ENCODE measurements around the gene CPSF3.

CPSF3 gene

GRCh38 chr2:9385841-9386240 is 37.6 kb upstream of the CPSF3 start:
- no peaks in the 10 kb centered on the region for H3F3A ChIP-seq (ENCODE audit: control insufficient read depth, insufficient read depth)
- no peak for TF ChIP-seq EZH2phosphoT487 (IDR thresholded peaks at IDR 0.05; ENCODE audit: borderline replicate concordance, low read length)
- no peak for TF ChIP-seq CTCF (IDR thresholded peaks at IDR 0.05; ENCODE audit: low read depth, low read length, poor library complexity, severe bottlenecking)
- no peaks in the 10 kb centered on the region for H3K4me1 ChIP-seq (ENCODE audit: control insufficient read depth, low read length)
- H3K9me3 ChIP-seq (ENCODE audit: control insufficient read depth, insufficient read depth, low read length), result no peaks in the 10 kb centered on the region
- H3K4me3 ChIP-seq (ENCODE audit: low read length), result no peak overlapping the region
- no peaks in the 10 kb centered on the region for H4K20me1 ChIP-seq (ENCODE audit: control insufficient read depth, insufficient read depth, low read depth, low read length)
- H3K27me3 ChIP-seq (ENCODE audit: control insufficient read depth, low read length), result no peaks in the 10 kb centered on the region
- no peaks in the 10 kb centered on the region for H3K9me2 ChIP-seq (replicated peaks; ENCODE audit: control insufficient read depth, low read length)
- no peak overlapping the region for H3K27ac ChIP-seq (ENCODE audit: low read depth, low read length)
- H3K4me2 ChIP-seq (ENCODE audit: low read length), result no peak overlapping the region
- no peaks in the 10 kb centered on the region for H3K36me3 ChIP-seq (ENCODE audit: control insufficient read depth, low read length)
- no peaks in the 10 kb centered on the region for H3K79me2 ChIP-seq (ENCODE audit: control insufficient read depth, low read length)

GRCh38 chr2:9388199-9388681 is 35.2 kb upstream of the CPSF3 start:
- H3K4me2 ChIP-seq (ENCODE audit: low read length), result no peak overlapping the region
- H3K9me2 ChIP-seq (replicated peaks; ENCODE audit: control insufficient read depth, low read length), result no peaks in the 10 kb centered on the region
- TF ChIP-seq EZH2phosphoT487 (IDR thresholded peaks at IDR 0.05; ENCODE audit: borderline replicate concordance, low read length), result no peak
- TF ChIP-seq CTCF (IDR thresholded peaks at IDR 0.05; ENCODE audit: low read depth, low read length, poor library complexity, severe bottlenecking), result no peak
- H3K27me3 ChIP-seq (ENCODE audit: control insufficient read depth, low read length), result no peaks in the 10 kb centered on the region
- no peaks in the 10 kb centered on the region for H3K79me2 ChIP-seq (ENCODE audit: control insufficient read depth, low read length)
- no peak overlapping the region for H3K4me3 ChIP-seq (ENCODE audit: low read length)
- H3K4me1 ChIP-seq (ENCODE audit: control insufficient read depth, low read length), result no peaks in the 10 kb centered on the region
- H3F3A ChIP-seq (ENCODE audit: control insufficient read depth, insufficient read depth), result no peaks in the 10 kb centered on the region
- no peaks in the 10 kb centered on the region for H3K9me3 ChIP-seq (ENCODE audit: control insufficient read depth, insufficient read depth, low read length)
- no peaks in the 10 kb centered on the region for H4K20me1 ChIP-seq (ENCODE audit: control insufficient read depth, insufficient read depth, low read depth, low read length)
- no peak overlapping the region for H3K27ac ChIP-seq (ENCODE audit: low read depth, low read length)
- H3K36me3 ChIP-seq (ENCODE audit: control insufficient read depth, low read length), result no peaks in the 10 kb centered on the region

GRCh38 chr2:9388950-9389911 is 34.2 kb upstream of the CPSF3 start:
- Histone ChIP-seq H3K36me3 (ENCODE audit: control insufficient read depth, low read length) (no peaks in the 10 kb centered on the region), H3K79me2 (ENCODE audit: control insufficient read depth, low read length) (no peaks in the 10 kb centered on the region), H3K4me3 (ENCODE audit: low read length) (no peak overlapping the region), H3F3A (ENCODE audit: control insufficient read depth, insufficient read depth) (no peaks in the 10 kb centered on the region), H3K9me3 (ENCODE audit: control insufficient read depth, insufficient read depth, low read length) (no peaks in the 10 kb centered on the region), H4K20me1 (ENCODE audit: control insufficient read depth, insufficient read depth, low read depth, low read length) (no peaks in the 10 kb centered on the region), H3K27ac (ENCODE audit: low read depth, low read length) (no peak overlapping the region), H3K9me2 (replicated peaks; ENCODE audit: control insufficient read depth, low read length) (no peaks in the 10 kb centered on the region), H3K4me2 (ENCODE audit: low read length) (no peak overlapping the region), H3K27me3 (ENCODE audit: control insufficient read depth, low read length) (no peaks in the 10 kb centered on the region), H3K4me1 (ENCODE audit: control insufficient read depth, low read length) (no peaks in the 10 kb centered on the region)
- no peak for TF ChIP-seq EZH2phosphoT487 (IDR thresholded peaks at IDR 0.05; ENCODE audit: borderline replicate concordance, low read length)
- no peak for TF ChIP-seq CTCF (IDR thresholded peaks at IDR 0.05; ENCODE audit: low read depth, low read length, poor library complexity, severe bottlenecking)
